Measurements from ENCODE around the gene PLCG2. TPM values are rescaled to one million over a fixed set of nuclear protein-coding genes. Genes with fewer than 3 reads are reported as not detected.

The PLCG2 gene
- polyA plus RNA-seq, 3 donors = 19.5 to 47.4 (median 35.5) TPM

DNA sequence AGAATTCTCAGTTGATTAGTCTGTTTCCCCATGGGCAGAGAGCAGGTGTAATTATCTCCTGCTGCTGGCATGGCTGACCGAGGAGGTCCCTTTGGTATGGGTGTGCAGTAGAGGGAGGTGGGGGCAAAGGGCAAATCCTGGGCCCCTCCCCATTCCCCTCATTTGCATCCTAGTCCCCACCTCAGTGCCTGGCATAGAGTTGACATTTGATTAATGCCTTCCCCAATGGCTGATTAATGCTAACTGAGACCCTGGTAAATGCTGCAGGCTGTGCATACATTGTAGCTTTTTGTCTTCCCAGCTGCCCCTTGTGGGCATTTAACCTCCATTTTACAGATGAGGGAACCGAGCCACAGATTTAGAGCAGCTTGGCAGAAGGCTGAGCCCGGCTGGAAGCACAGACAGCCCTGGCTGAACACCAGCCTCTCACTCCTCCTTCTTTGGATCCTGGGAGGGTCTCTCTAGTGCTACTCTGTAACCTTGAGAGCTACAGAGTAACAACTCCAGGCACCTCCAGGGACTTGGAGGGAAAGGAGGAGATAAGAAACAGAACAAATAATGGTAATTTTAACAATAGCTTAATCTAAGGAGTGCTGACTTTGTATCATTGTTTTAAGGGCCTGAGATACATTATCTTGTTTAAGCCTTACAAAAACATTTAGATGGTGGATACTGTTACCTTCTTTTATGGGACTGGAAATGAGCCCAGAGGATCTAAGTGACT, 5.1 kb downstream of the PLCG2 start:
- Mint-ChIP-seq H3K27me3 (ENCODE audit: low read depth in 3 of 3) (no peaks in the 10 kb centered on the region), H3K4me1 (peaks cover 53% of the 10 kb centered on the region), H3K9me3 (peaks cover 0 to 4% (median 0%) of the 10 kb centered on the region in 7 donors), H3K27ac (peak overlapping the region in 3 of 7 donors; percentile 1 to 55 (median 40)), H3K36me3 (peaks cover 48 to 54% of the 10 kb centered on the region in 2 donors), H3K4me3 (no peak overlapping the region)
- WGBS (ENCODE audit: insufficient coverage) = 100% methylated on average over 1 of the region's 3 CpGs
- Histone ChIP-seq H2AFZ (ENCODE audit: insufficient read depth, low read depth, low read length, poor library complexity, severe bottlenecking) (no peak overlapping the region), H3K9me3 (replicated peaks in 1 of 2; ENCODE audit: control insufficient read depth in 1 of 2, insufficient read depth in 1 of 2, low read length in 2 of 2) (no peaks in the 10 kb centered on the region), H3K4me3 (replicated peaks in 1 of 3; ENCODE audit: low read depth in 2 of 3, low read length in 3 of 3) (no peak overlapping the region), H3K27me3 (ENCODE audit: control insufficient read depth in 2 of 2, insufficient read depth in 2 of 2, low read length in 2 of 2) (no peaks in the 10 kb centered on the region), H3K4me2 (replicated peaks; ENCODE audit: extremely low read depth, low read length, poor library complexity, severe bottlenecking) (no peak overlapping the region), H3K79me2 (ENCODE audit: insufficient read depth, low read length) (peaks cover 98% of the 10 kb centered on the region), H3K36me3 (replicated peaks in 1 of 2; ENCODE audit: control insufficient read depth in 1 of 2, insufficient read depth in 2 of 2, low read length in 2 of 2) (peaks cover 36 to 46% of the 10 kb centered on the region in 2 donors), H3K4me1 (ENCODE audit: control insufficient read depth in 1 of 2, insufficient read depth in 2 of 2, low read length in 2 of 2) (peaks cover 30 to 33% of the 10 kb centered on the region in 2 donors), H4K20me1 (ENCODE audit: insufficient read depth, low read length) (peaks cover 98% of the 10 kb centered on the region), H3K9ac (ENCODE audit: insufficient read depth, low read length, poor library complexity, severe bottlenecking) (no peak overlapping the region), H3K27ac (ENCODE audit: low read depth in 1 of 2, low read length in 2 of 2) (no peak overlapping the region)
- TF ChIP-seq, protein P1, sequence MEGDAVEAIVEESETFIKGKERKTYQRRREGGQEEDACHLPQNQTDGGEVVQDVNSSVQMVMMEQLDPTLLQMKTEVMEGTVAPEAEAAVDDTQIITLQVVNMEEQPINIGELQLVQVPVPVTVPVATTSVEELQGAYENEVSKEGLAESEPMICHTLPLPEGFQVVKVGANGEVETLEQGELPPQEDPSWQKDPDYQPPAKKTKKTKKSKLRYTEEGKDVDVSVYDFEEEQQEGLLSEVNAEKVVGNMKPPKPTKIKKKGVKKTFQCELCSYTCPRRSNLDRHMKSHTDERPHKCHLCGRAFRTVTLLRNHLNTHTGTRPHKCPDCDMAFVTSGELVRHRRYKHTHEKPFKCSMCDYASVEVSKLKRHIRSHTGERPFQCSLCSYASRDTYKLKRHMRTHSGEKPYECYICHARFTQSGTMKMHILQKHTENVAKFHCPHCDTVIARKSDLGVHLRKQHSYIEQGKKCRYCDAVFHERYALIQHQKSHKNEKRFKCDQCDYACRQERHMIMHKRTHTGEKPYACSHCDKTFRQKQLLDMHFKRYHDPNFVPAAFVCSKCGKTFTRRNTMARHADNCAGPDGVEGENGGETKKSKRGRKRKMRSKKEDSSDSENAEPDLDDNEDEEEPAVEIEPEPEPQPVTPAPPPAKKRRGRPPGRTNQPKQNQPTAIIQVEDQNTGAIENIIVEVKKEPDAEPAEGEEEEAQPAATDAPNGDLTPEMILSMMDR (IDR thresholded peaks at IDR 0.05) = no peak
- DNase-seq = no peak
- intact Hi-C loops (cut with micrococcal nuclease) = loop anchor here in 1 of 2 donors (5.0 kb wide), 1 partner anchor 38 kb away; no protein-coding TSS in a partner anchor

DNA sequence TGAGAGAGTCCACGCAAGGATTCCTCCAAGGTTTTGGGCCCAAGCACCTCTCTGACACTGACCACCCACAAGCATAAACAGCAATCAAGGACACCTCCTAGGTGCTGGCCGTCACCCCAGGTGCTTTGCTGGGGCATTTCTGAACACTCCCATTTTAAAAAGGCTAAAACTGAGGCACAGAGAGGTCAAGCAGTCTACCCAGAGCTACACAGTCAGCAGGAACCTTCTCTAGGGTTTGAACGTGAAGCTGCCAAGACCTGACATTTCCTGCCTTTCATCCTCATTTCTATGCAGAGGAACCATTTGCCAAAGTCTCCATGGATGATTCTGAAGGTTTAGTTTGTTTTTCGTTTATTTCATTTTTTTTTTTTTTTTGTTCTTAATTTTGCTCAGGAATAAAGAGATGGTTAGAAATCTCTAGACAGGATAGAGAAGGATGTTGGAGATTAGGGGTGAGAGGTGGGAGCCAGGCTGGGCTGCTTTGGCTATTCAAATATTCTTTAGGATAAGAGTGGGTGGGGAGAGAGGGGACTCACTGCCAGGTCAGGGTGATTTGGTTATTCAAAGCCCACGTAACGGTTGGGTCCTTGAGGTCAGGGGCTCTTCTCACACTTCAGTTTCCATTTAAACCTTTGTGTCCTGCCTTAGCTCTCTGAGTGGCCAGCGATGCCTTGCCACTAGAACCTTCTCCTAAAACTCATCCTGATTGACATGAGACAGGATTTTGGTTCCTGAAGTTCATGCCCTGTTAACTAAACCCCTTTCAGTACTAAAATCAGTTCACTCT, 6.2 kb downstream of the PLCG2 start:
- Histone ChIP-seq H3K79me2 (ENCODE audit: insufficient read depth, low read length) (peaks cover 98% of the 10 kb centered on the region), H3K4me1 (ENCODE audit: control insufficient read depth in 1 of 2, insufficient read depth in 2 of 2, low read length in 2 of 2) (peaks cover 25 to 27% of the 10 kb centered on the region in 2 donors), H3K9ac (ENCODE audit: insufficient read depth, low read length, poor library complexity, severe bottlenecking) (no peak overlapping the region), H2AFZ (ENCODE audit: insufficient read depth, low read depth, low read length, poor library complexity, severe bottlenecking) (no peak overlapping the region), H3K4me3 (replicated peaks in 1 of 3; ENCODE audit: low read depth in 2 of 3, low read length in 3 of 3) (no peak overlapping the region), H4K20me1 (ENCODE audit: insufficient read depth, low read length) (peaks cover 100% of the 10 kb centered on the region), H3K27me3 (ENCODE audit: control insufficient read depth in 2 of 2, insufficient read depth in 2 of 2, low read length in 2 of 2) (no peaks in the 10 kb centered on the region), H3K9me3 (replicated peaks in 1 of 2; ENCODE audit: control insufficient read depth in 1 of 2, insufficient read depth in 1 of 2, low read length in 2 of 2) (no peaks in the 10 kb centered on the region), H3K36me3 (replicated peaks in 1 of 2; ENCODE audit: control insufficient read depth in 1 of 2, insufficient read depth in 2 of 2, low read length in 2 of 2) (peaks cover 47 to 57% of the 10 kb centered on the region in 2 donors), H3K4me2 (replicated peaks; ENCODE audit: extremely low read depth, low read length, poor library complexity, severe bottlenecking) (no peak overlapping the region), H3K27ac (ENCODE audit: low read depth in 1 of 2, low read length in 2 of 2) (no peak overlapping the region)
- intact Hi-C loops (cut with micrococcal nuclease) = no loop called here
- H3K36me3 Mint-ChIP-seq = peaks cover 57 to 65% of the 10 kb centered on the region in 2 donors
- no peak overlapping the region for H3K4me3 Mint-ChIP-seq
- TF ChIP-seq, protein P1 (IDR thresholded peaks at IDR 0.05) = no peak
- no peak for DNase-seq
- no peak overlapping the region for H3K27ac Mint-ChIP-seq
- WGBS (ENCODE audit: insufficient coverage) = 100% methylated on average over 4 of the region's 7 CpGs
- peaks cover 49% of the 10 kb centered on the region for H3K4me1 Mint-ChIP-seq
- H3K27me3 Mint-ChIP-seq (ENCODE audit: low read depth in 3 of 3) = peaks cover 0 to 4% (median 2%) of the 10 kb centered on the region in 3 donors
- peaks cover 0 to 4% (median 0%) of the 10 kb centered on the region in 7 donors for H3K9me3 Mint-ChIP-seq

Measured in CD14-positive monocyte (primary cell).